HEK293T (cell line): ENCODE data around the gene HMGB3.

Experiments
- ARNT ChIP-seq: fragments of 450-650 bp; IDR thresholded peaks from 2 replicates; pipeline ENCODE4 v1.6.1; 2017; ENCODE audit warnings: mild to moderate bottlenecking
- BHLHE40 ChIP-seq: fragments of 450-650 bp; IDR thresholded peaks from 2 replicates; pipeline ENCODE4 v1.6.1; 2016; ENCODE audit warnings: mild to moderate bottlenecking, moderate library complexity, borderline replicate concordance
- FOXA1 ChIP-seq: fragments of 450-650 bp; IDR thresholded peaks from 2 replicates; pipeline ENCODE4 v1.6.1; 2016; ENCODE audit warnings: mild to moderate bottlenecking
- FOXK2 ChIP-seq: fragments of 450-650 bp; IDR thresholded peaks from 2 replicates; pipeline ENCODE4 v1.6.1; 2016; ENCODE audit warnings: mild to moderate bottlenecking
- FOXM1 ChIP-seq: fragments of 450-650 bp; IDR thresholded peaks from 2 replicates; pipeline ENCODE4 v1.6.1; 2017; ENCODE audit warnings: mild to moderate bottlenecking, borderline replicate concordance
- HDGF ChIP-seq: fragments of 450-650 bp; IDR thresholded peaks from 2 replicates; pipeline ENCODE4 v1.6.1; 2017; ENCODE audit warnings: antibody characterized with exemption, borderline replicate concordance
- LEF1 ChIP-seq: fragments of 450-650 bp; IDR thresholded peaks from 2 replicates; pipeline ENCODE4 v1.6.1; 2017; ENCODE audit warnings: mild to moderate bottlenecking, borderline replicate concordance
- NFRKB ChIP-seq: fragments of 450-650 bp; IDR thresholded peaks from 2 replicates; pipeline ENCODE4 v1.6.1; 2016; ENCODE audit warnings: mild to moderate bottlenecking, moderate library complexity
- PKNOX1 ChIP-seq: fragments of 450-650 bp; IDR thresholded peaks from 2 replicates; pipeline ENCODE4 v1.6.1; 2016
- SP1 ChIP-seq: fragments of 450-650 bp; IDR thresholded peaks from 2 replicates; pipeline ENCODE4 v1.6.1; 2017
- SUZ12 ChIP-seq: fragments of 450-650 bp; IDR thresholded peaks from 2 replicates; pipeline ENCODE4 v1.6.1; 2016; ENCODE audit warnings: mild to moderate bottlenecking

GRCh38 chrX:150936556-150936955 lies 46.6 kb upstream of the HMGB3 start:
- TF ChIP-seq FOXK2: no peak
- no peak for TF ChIP-seq FOXA1
- TF ChIP-seq FOXM1: no peak
- TF ChIP-seq HDGF: no peak
- no peak for TF ChIP-seq BHLHE40
- TF ChIP-seq SUZ12: no peak
- TF ChIP-seq SP1: no peak
- TF ChIP-seq LEF1: no peak
- TF ChIP-seq PKNOX1: no peak
- TF ChIP-seq NFRKB: no peak
- no peak for TF ChIP-seq ARNT
